ENCODE measurements around the gene SLC30A2.

The SLC30A2 gene

GRCh38 chr1:25993197-25993951 is 52.5 kb downstream of the SLC30A2 start:
- DNase-seq, result no peak

GRCh38 chr1:25992689-25993171 is 53.2 kb downstream of the SLC30A2 start:
- DNase-seq, result no peak

GRCh38 chr1:25991937-25992688 is 53.8 kb downstream of the SLC30A2 start:
- no peak for DNase-seq

- DNase-seq, result no peak
Observed at GRCh38 chr1:25990702-25991395, 55.1 kb downstream of the SLC30A2 start.

- DNase-seq, result no peak
Observed at GRCh38 chr1:25990251-25990650, 55.7 kb downstream of the SLC30A2 start.

GRCh38 chr1:25989440-25990234 is 56.3 kb downstream of the SLC30A2 start:
- no peak for DNase-seq

- no peak for DNase-seq
Observed at GRCh38 chr1:25987951-25988350, 58.0 kb downstream of the SLC30A2 start.
